Endothelial cell (in vitro differentiated cells): ENCODE data around the gene HDAC4. TPM values are rescaled to one million over a fixed set of nuclear protein-coding genes. Genes with fewer than 3 reads are reported as not detected.

Experiments
- DNase-seq: peaks from one replicate; pipeline ENCODE4 v3.0.0; 2021; ENCODE audit warnings: low spot score
- H3K27ac Mint-ChIP-seq: one replicate; pipeline ENCODE4 v1.8.0; 2021; ENCODE audit warnings: mixed read lengths, inconsistent platforms; ENCODE audit not compliant: unreplicated experiment
- H3K27me3 Mint-ChIP-seq: one replicate; pipeline ENCODE4 v1.8.0; 2021; ENCODE audit warnings: mild to moderate bottlenecking, moderate library complexity, mixed read lengths, inconsistent platforms; ENCODE audit not compliant: unreplicated experiment
- H3K36me3 Mint-ChIP-seq: one replicate; pipeline ENCODE4 v1.8.0; 2021; ENCODE audit warnings: mild to moderate bottlenecking, low read depth, mixed read lengths, inconsistent platforms; ENCODE audit not compliant: unreplicated experiment
- H3K4me1 Mint-ChIP-seq: one replicate; pipeline ENCODE4 v1.8.0; 2021; ENCODE audit warnings: mild to moderate bottlenecking, mixed read lengths, inconsistent platforms; ENCODE audit not compliant: unreplicated experiment
- H3K4me3 Mint-ChIP-seq: one replicate; pipeline ENCODE4 v1.8.0; 2021; ENCODE audit warnings: mild to moderate bottlenecking, mixed read lengths, inconsistent platforms; ENCODE audit not compliant: unreplicated experiment
- H3K9me3 Mint-ChIP-seq: one replicate; pipeline ENCODE4 v1.8.0; 2021; ENCODE audit warnings: mixed read lengths, inconsistent platforms; ENCODE audit not compliant: unreplicated experiment
- CTCF ChIP-seq: fragments of 200-600 bp; sonication (generic); IDR thresholded peaks from one replicate; pipeline ENCODE4 v1.5.0; 2021; ENCODE audit warnings: antibody characterized with exemption; ENCODE audit not compliant: unreplicated experiment
- total RNA-seq: library from RNA; stranded (reverse); fragmentation: NEBNext Ultra II Directional; extraction: Animal tissue kit (Norgen Biotek cat#: 25700); gene quantifications from one replicate; pipeline ENCODE4 v1.2.1, GENCODE V29; 2021; ENCODE audit not compliant: unreplicated experiment

Gene HDAC4
- total RNA-seq, 1 donor from 2014 or later: 26.0 TPM

GRCh38 chr2:239220341-239220740, 180.5 kb downstream of the HDAC4 start:
- no peak overlapping the region for H3K27ac Mint-ChIP-seq
- peaks cover 17% of the 10 kb centered on the region for H3K4me1 Mint-ChIP-seq
- no peaks in the 10 kb centered on the region for H3K9me3 Mint-ChIP-seq
- H3K36me3 Mint-ChIP-seq: no peaks in the 10 kb centered on the region
- no peak for DNase-seq
- no peak overlapping the region for H3K4me3 Mint-ChIP-seq
- no peak for TF ChIP-seq CTCF
- peaks cover 3% of the 10 kb centered on the region for H3K27me3 Mint-ChIP-seq

GRCh38 chr2:239216614-239217273, 184.1 kb downstream of the HDAC4 start:
- H3K4me1 Mint-ChIP-seq: peaks cover 31% of the 10 kb centered on the region
- no peak for DNase-seq
- H3K27ac Mint-ChIP-seq: no peak overlapping the region
- peaks cover 3% of the 10 kb centered on the region for H3K27me3 Mint-ChIP-seq
- TF ChIP-seq CTCF: no peak
- no peaks in the 10 kb centered on the region for H3K36me3 Mint-ChIP-seq
- no peak overlapping the region for H3K4me3 Mint-ChIP-seq
- no peaks in the 10 kb centered on the region for H3K9me3 Mint-ChIP-seq

GRCh38 chr2:239215988-239216613, 184.7 kb downstream of the HDAC4 start:
- H3K9me3 Mint-ChIP-seq: no peaks in the 10 kb centered on the region
- peaks cover 31% of the 10 kb centered on the region for H3K4me1 Mint-ChIP-seq
- no peak overlapping the region for H3K4me3 Mint-ChIP-seq
- H3K27ac Mint-ChIP-seq: no peak overlapping the region
- H3K27me3 Mint-ChIP-seq: no peaks in the 10 kb centered on the region
- no peaks in the 10 kb centered on the region for H3K36me3 Mint-ChIP-seq
- DNase-seq: no peak
- no peak for TF ChIP-seq CTCF

GRCh38 chr2:239215136-239215925, 185.5 kb downstream of the HDAC4 start:
- TF ChIP-seq CTCF: no peak
- Mint-ChIP-seq H3K9me3 (no peaks in the 10 kb centered on the region), H3K27ac (no peak overlapping the region), H3K36me3 (no peaks in the 10 kb centered on the region), H3K4me1 (peaks cover 31% of the 10 kb centered on the region), H3K4me3 (no peak overlapping the region), H3K27me3 (no peaks in the 10 kb centered on the region)
- no peak for DNase-seq

- TF ChIP-seq CTCF: no peak
- H3K4me1 Mint-ChIP-seq: peaks cover 31% of the 10 kb centered on the region
- peak overlapping the region; percentile 9 for H3K27ac Mint-ChIP-seq
- H3K4me3 Mint-ChIP-seq: no peak overlapping the region
- DNase-seq: no peak
- H3K36me3 Mint-ChIP-seq: no peaks in the 10 kb centered on the region
- no peaks in the 10 kb centered on the region for H3K9me3 Mint-ChIP-seq
- no peaks in the 10 kb centered on the region for H3K27me3 Mint-ChIP-seq
These were observed 186.1 kb downstream of the HDAC4 start for GRCh38 chr2:239214725-239215124.
